Measurements from ENCODE around the gene DGKI. TPM values are rescaled to one million over a fixed set of nuclear protein-coding genes. Genes with fewer than 3 reads are reported as not detected.

Gene DGKI
- total and polyA plus RNA-seq, 2 of the 13 experiments (the other 11 are each of a cell fraction or from before 2014, with no cell fraction given): 0.09 to 0.17 TPM

- no peak for TF ChIP-seq ZFP91 (CRISPR knock-in tag; IDR thresholded peaks at IDR 0.05; ENCODE audit: borderline replicate concordance)
- TF ChIP-seq RAD21 (CRISPR knock-in tag; IDR thresholded peaks at IDR 0.05): no peak
- no peak for TF ChIP-seq TEF (CRISPR knock-in tag; IDR thresholded peaks at IDR 0.05)
- no peak for TF ChIP-seq ZNF562 (CRISPR knock-in tag; IDR thresholded peaks at IDR 0.05; ENCODE audit: borderline replicate concordance)
- TF ChIP-seq MEF2D (CRISPR knock-in tag; IDR thresholded peaks at IDR 0.05): no peak
- no peak for TF ChIP-seq RARG (CRISPR knock-in tag; IDR thresholded peaks at IDR 0.05; ENCODE audit: low read depth)
- no peak for TF ChIP-seq CEBPG (CRISPR knock-in tag; IDR thresholded peaks at IDR 0.05)
- no peak for TF ChIP-seq HOXD1 (CRISPR knock-in tag; IDR thresholded peaks at IDR 0.05)
- no peak for TF ChIP-seq NFE2L2 (IDR thresholded peaks at IDR 0.05; ENCODE audit: low read length)
Measured at GRCh38 chr7:137531671-137532070, 315.1 kb downstream of the DGKI start (continued).

GRCh38 chr7:137527634-137528033 lies 319.1 kb downstream of the DGKI start:
- ChIA-PET POLR2A (no interaction called here), CTCF (ENCODE audit: low intra/inter-chr PET ratio, low total read pairs) (no interaction called here)
- no peaks in the 10 kb centered on the region for H3K79me2 ChIP-seq (ENCODE audit: insufficient read depth, low read length)
- ATAC-seq (no peak), FAIRE-seq (no peak), DNase-seq (ENCODE audit: low spot score) (no peak)
- TF ChIP-seq BCLAF1 (IDR thresholded peaks at IDR 0.05): no peak
- 12% methylated on average over 2 of the region's 2 CpGs for WGBS (ENCODE audit: low lambda C conversion rate)
- BruUV-seq (replicated peaks): no TSS peak
- H3K27me3 ChIP-seq (ENCODE audit: control insufficient read depth in 1 of 2, insufficient read depth in 2 of 2, low read length in 2 of 2): no peaks in the 10 kb centered on the region; a peak in 1 of 5 replicates
- no peaks in the 10 kb centered on the region for H3K36me3 ChIP-seq (replicated peaks in 1 of 2; ENCODE audit: control insufficient read depth in 1 of 2, insufficient read depth in 2 of 2, low read length in 2 of 2)
- intact Hi-C loops (cut with micrococcal nuclease; ENCODE audit: unreplicated experiment): no loop called here
- no peaks in the 10 kb centered on the region for H3K9me3 ChIP-seq (ENCODE audit: low read length)
- H3K4me3 ChIP-seq (replicated peaks in 1 of 3; ENCODE audit: insufficient read depth in 1 of 3, low read depth in 2 of 3, low read length in 3 of 3): no peak overlapping the region
- in situ Hi-C loops (cut with HindIII; ENCODE audit: extremely low pct_ligation_motif_present, low pct_unique_long_range_greater_than_20kb): no loop called here
- no peak overlapping the region for H3K4me2 ChIP-seq (ENCODE audit: low read depth, low read length)
- H3K4me1 ChIP-seq (ENCODE audit: insufficient read depth, low read length): no peaks in the 10 kb centered on the region
- no peak overlapping the region for H3K27ac ChIP-seq (ENCODE audit: extremely low read length, insufficient read depth, low read length)
- no peak overlapping the region for H2AFZ ChIP-seq (ENCODE audit: low read length)
- no peaks in the 10 kb centered on the region for H4K20me1 ChIP-seq (ENCODE audit: insufficient read depth, low read length)
- no peak overlapping the region for H3K9ac ChIP-seq (ENCODE audit: insufficient read depth, low read depth, low read length)
